Ascending aorta (tissue), 2 donors: Measurements from ENCODE around the gene TTLL11. TPM values are rescaled to one million over a fixed set of nuclear protein-coding genes. Genes with fewer than 3 reads are reported as not detected.

Source experiments
- DNase-seq, 2 donors: peaks; one replicate each; pipeline ENCODE4 v3.0.0-alpha.2; 2019; ENCODE audit warnings: low spot score in 2 of 2
- H3K27ac ChIP-seq, 2 donors: fragments of 200-600 bp; sonication (generic); one replicate each; pipeline ENCODE4 v1.5.1; 2016 to 2017; ENCODE audit warnings: mild to moderate bottlenecking in 1 of 2
- H3K27me3 ChIP-seq: fragments of 200-600 bp; sonication (generic); one replicate; pipeline ENCODE4 v1.5.1; 2017
- H3K36me3 ChIP-seq, 2 donors: fragments of 200-600 bp; sonication (generic); one replicate each; pipeline ENCODE4 v1.5.1; 2016
- H3K4me1 ChIP-seq, 2 donors: fragments of 200-600 bp; sonication (generic); one replicate each; pipeline ENCODE4 v1.5.1; 2016 to 2017; ENCODE audit warnings: mild to moderate bottlenecking in 1 of 2
- H3K4me3 ChIP-seq, 2 donors: fragments of 200-600 bp; sonication (generic); one replicate each; pipeline ENCODE4 v1.5.1; 2016 to 2017; ENCODE audit warnings: mild to moderate bottlenecking in 1 of 2
- H3K9me3 ChIP-seq, 2 donors: fragments of 200-600 bp; sonication (generic); one replicate each; pipeline ENCODE4 v1.5.1; 2016
- CTCF ChIP-seq, 3 experiments: fragments of 200-600 bp in 2 of 3; fragments of 450-650 bp in 1 of 3; sonication (generic) in 2 of 3; IDR thresholded peaks; one replicate each; pipeline ENCODE4 v1.5.1; 2016 to 2019; ENCODE audit warnings: antibody characterized with exemption in 3 of 3, mild to moderate bottlenecking in 1 of 3, moderate library complexity in 1 of 3
- intact Hi-C: fragments of 100-400 bp; cut with DNase I; formaldehyde crosslinking; loops from one replicate; pipeline ENCODE4 v1.15.1; 2023
- total RNA-seq: library from RNA; depleted of rRNA; stranded (reverse); fragments of >200 nt; gene quantifications from one replicate; pipeline ENCODE4 v1.1.0, GENCODE V29; 2016

The TTLL11 gene
- total RNA-seq, 1 donor from 2014 or later: 18.5 TPM

GRCh38 chr9:121991307-121991661, 101.8 kb downstream of the TTLL11 start:
- TF ChIP-seq CTCF (IDR thresholded peaks at IDR 0.05): no peak
- no peak for DNase-seq
- Histone ChIP-seq H3K27me3 (no peaks in the 10 kb centered on the region), H3K4me1 (peaks cover 0 to 8% of the 10 kb centered on the region in 2 donors), H3K4me3 (no peak overlapping the region), H3K36me3 (peaks cover 8 to 9% of the 10 kb centered on the region in 2 donors), H3K27ac (no peak overlapping the region), H3K9me3 (no peaks in the 10 kb centered on the region)
- intact Hi-C loops: loop anchor here (5.0 kb wide), 2 partner anchors 244 to 349 kb away; no protein-coding TSS in a partner anchor

GRCh38 chr9:121990600-121991306, 102.4 kb downstream of the TTLL11 start:
- DNase-seq: no peak
- H3K4me3 ChIP-seq: no peak overlapping the region
- TF ChIP-seq CTCF (IDR thresholded peaks at IDR 0.05): no peak
- H3K4me1 ChIP-seq: peaks cover 0 to 13% of the 10 kb centered on the region in 2 donors
- no peaks in the 10 kb centered on the region for H3K27me3 ChIP-seq
- no peak overlapping the region for H3K27ac ChIP-seq
- H3K9me3 ChIP-seq: no peaks in the 10 kb centered on the region
- intact Hi-C loops: loop anchor here (5.0 kb wide), 2 partner anchors 243 to 348 kb away; no protein-coding TSS in a partner anchor
- H3K36me3 ChIP-seq: peaks cover 8 to 9% of the 10 kb centered on the region in 2 donors

- Histone ChIP-seq H3K4me1 (peaks cover 3 to 30% of the 10 kb centered on the region in 2 donors), H3K9me3 (no peaks in the 10 kb centered on the region), H3K27me3 (no peaks in the 10 kb centered on the region), H3K4me3 (no peak overlapping the region), H3K27ac (no peak overlapping the region), H3K36me3 (peaks cover 8 to 9% of the 10 kb centered on the region in 2 donors)
- intact Hi-C loops: loop anchor here (5.0 kb wide), 1 partner anchor 217 kb away; no protein-coding TSS in a partner anchor
- DNase-seq: no peak
- TF ChIP-seq CTCF (IDR thresholded peaks at IDR 0.05): no peak
These were observed 104.1 kb downstream of the TTLL11 start for GRCh38 chr9:121989010-121989409.

GRCh38 chr9:121987314-121987713, 105.8 kb downstream of the TTLL11 start:
- Histone ChIP-seq H3K4me3 (no peak overlapping the region), H3K9me3 (no peaks in the 10 kb centered on the region), H3K36me3 (peaks cover 8 to 9% of the 10 kb centered on the region in 2 donors), H3K27me3 (no peaks in the 10 kb centered on the region), H3K4me1 (peaks cover 11 to 41% of the 10 kb centered on the region in 2 donors), H3K27ac (peak overlapping the region; percentile 42 to 61)
- no peak for DNase-seq
- TF ChIP-seq CTCF (IDR thresholded peaks at IDR 0.05): no peak
- intact Hi-C loops: loop anchor here (5.0 kb wide), 1 partner anchor 215 kb away; no protein-coding TSS in a partner anchor

GRCh38 chr9:121985792-121986494, 107.2 kb downstream of the TTLL11 start:
- intact Hi-C loops: loop anchor here (5.0 kb wide), 1 partner anchor 214 kb away; no protein-coding TSS in a partner anchor
- peaks cover 11 to 41% of the 10 kb centered on the region in 2 donors for H3K4me1 ChIP-seq

More at GRCh38 chr9:121985792-121986494, 107.2 kb downstream of the TTLL11 start:
- H3K27ac ChIP-seq: peak overlapping the region; percentile 74 to 87
- no peaks in the 10 kb centered on the region for H3K27me3 ChIP-seq
- no peak for TF ChIP-seq CTCF (IDR thresholded peaks at IDR 0.05)
- no peak overlapping the region for H3K4me3 ChIP-seq
- no peaks in the 10 kb centered on the region for H3K9me3 ChIP-seq
- H3K36me3 ChIP-seq: peaks cover 8 to 9% of the 10 kb centered on the region in 2 donors
- DNase-seq: peak in 1 of 2 donors; percentile 68
